GM04504 (cell line): ENCODE results near the gene ZNF445.
"Not testable (repeated sequence)": the region's sequence is repeated elsewhere in the genome, so short reads cannot be mapped to it uniquely, and the experiment has no call there.

Experiments
- DNase-seq: peaks from one replicate; pipeline ENCODE4 v3.0.0-alpha.2; 2012; ENCODE audit warnings: low read depth

ZNF445 gene

DNA sequence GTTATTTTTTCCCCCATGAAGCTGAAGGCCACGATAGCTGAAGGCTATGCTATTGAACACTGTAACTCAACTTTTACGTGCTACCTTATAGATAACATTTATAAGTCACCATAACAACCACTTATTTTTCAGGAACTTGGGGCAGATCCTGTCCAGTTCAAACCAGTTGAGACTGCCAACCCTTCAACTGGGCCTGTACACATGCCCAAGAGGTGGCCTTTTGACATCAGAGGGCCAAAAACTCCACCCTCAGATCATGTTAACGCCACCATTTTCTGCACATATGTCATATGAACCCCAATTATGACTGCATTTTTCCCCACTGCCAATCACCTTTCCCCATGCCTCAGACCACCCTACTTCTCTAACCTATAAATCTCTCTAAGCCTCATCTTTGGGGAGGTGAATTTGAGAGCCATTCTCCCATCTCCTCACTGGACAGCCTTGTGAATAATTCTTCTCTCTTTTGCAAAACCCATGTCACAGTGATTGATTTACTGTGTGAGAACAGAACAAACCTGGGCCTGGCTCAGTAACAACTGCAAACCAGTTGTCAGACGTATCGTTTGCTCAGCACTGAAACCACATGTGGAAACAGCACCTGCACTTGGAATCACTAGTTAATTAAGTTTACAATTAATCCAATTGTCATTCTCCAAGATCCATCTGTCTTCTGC lies 42.5 kb downstream of the ZNF445 start:
- no peak for DNase-seq

DNA sequence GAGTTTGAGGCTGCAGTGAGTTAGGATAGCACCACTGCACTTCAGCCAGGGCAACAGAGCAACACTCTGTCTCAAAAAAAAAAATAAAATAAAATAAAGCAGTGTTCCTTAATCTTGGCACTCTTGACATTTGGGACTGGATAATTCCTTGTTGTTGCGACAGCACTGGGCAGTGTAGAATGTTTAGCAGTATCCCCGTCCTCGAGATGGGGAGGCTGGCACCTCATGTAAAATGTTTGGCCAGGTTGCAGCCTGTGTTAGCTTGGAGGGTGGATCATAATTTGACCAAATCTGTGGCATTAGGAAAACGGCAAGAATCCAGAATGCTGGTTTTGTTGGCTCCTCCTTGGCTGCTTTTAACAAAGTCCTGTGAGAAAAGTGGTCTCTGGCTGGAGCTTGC lies 47.0 kb downstream of the ZNF445 start:
- no peak for DNase-seq

DNA sequence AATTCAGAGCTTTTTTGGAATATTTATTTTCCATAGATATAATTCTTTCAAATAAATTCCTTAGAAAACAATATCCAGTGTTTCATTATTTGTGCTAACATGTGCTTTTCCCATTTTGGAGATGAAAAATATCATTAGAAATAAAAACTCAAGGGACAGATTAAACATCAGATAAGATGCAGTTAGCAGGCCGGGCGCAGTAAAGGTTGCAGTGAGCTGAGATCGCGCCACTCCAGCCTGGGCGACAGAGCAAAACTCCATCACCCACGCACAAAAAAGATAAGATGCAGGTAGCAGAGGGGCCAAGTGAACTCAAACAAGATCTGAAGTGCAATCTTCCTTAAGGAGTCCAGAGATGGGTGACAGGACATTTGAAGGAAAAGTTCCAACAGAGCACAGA lies 48.0 kb downstream of the ZNF445 start:
- DNase-seq: no peak

DNA sequence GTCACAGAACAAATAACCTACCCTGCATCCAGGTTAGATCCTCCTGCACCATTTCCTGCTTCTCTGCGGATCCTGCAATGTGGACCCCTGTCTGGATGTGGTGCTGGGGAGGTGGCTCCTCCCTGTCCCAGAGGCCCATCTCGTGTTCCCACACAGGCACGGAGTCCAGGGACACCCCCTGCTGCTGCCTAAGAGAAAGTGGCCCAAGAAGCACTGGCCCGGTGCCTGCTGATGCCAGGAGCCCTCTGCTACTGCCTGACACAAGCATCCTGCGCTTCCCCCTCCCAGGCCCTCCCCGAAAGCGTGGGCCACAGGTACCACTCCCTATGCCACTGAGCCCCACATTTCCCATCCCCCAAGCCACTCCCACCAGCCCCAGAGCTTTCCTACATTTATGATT lies 48.6 kb downstream of the ZNF445 start:
- no peak for DNase-seq

DNA sequence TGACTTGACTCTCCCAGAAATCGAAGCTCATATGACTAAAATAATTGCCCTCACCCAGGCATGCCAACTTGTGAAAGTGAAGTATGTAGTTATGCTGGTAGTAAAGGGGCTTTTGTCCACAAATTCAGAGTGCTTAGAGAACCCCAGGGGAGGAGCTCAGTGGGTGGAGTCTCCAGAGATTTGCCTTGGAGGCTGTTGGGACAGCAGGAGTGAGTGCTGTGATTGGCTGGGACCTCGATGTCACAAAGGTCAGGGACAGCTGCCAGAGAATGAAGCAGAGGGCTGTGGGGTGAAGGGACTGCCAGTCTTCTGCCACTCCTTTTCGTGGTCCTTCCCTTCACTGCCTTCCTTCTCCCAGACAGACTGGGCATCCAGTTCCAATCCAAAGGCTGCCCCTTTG lies 49.8 kb downstream of the ZNF445 start:
- no peak for DNase-seq

DNA sequence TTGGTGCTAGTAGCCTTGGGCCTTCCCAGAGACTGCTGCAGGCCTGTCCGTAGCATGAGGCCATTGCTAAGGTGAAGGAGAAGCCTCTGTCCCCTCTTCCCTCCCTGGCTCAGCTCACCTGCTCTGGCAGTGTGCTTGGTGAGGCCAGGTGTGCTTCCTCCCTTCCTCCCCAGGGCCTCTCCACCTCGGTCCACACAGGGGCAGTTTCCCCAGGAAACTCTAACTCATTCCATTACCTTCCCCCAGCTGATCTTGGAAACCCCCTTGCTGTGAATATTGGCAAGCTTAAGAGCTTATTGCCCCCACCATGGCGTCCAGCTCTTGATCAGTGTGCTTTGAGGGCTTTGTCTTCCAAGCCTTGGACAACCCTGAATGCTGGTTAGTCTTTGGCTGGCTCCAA lies 52.7 kb downstream of the ZNF445 start:
- DNase-seq: no peak

DNA sequence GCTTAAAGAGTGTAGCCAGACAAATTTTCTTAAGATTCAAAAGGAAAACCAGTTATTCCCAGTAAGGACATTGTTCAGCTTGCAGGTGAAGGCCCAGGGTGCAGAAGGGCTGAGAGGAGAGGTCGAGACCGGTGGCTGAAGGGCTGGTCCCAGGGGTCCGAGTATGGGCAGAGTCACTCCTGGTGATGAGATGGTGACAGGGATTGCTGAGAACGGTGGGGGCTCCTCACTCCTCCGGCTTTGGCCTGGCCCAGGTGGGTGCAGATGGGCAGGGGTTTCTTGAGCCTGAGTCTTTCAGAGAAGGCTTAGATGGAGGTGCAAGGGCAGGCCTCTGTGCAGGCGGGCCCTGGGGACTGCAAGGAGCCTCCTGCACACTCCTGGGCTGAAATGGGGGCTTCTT lies 56.2 kb downstream of the ZNF445 start:
- no peak for DNase-seq

DNA sequence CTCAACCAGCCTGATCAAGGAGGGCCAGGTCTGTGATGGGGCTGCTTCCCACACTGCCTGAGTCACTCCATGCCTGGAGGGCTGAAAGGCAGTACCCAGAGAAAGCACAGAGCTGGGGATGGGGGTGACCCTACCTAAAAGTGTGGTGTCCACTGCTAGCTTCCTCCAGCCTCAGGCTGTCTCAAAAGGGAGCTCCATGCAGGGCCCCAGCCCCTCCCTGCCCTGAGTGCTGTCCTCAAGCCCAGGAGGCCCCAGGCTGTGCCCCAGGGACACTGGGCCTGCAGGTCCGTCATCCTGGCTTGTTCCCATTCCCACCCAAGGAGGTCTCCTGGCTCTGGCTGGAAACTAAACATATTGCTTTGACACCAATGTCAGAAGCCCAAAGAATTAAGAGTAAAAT lies 56.8 kb downstream of the ZNF445 start:
- no peak for DNase-seq

DNA sequence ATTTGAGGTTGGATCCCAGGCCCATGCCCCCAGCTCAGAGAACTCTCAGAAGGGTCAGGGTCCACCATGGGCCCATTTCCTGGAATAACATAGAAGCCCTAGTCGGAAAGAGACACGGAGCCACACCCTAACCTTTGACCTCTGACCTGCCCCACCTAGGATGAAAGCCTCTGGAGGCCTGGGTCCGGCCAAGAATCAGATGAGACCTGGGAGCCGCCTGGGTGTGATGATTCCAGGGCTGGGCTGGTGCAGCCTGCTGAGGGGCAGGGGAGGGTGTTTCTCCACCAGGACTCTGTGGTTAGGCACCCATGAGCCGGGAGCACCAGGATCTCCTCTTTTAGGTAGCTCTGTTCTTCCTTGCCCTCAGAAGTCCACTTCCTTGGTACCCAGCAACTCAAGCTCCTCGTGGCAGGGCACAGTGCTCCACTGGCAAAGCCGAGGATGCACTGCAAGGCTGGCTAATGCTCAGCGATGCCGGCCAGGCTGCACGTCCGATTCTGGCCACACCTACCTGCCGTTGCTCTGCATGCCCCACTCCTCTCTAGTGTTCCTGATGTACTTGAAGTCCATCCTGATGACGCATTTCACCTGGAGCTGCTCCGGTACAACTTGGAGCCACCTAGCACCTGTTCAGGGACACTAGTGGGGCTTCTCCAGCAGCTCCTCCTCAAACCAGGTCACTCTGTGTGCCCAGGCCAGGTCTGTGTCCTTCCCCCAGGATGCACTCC lies 57.4 kb downstream of the ZNF445 start:
- DNase-seq: no peak

DNA sequence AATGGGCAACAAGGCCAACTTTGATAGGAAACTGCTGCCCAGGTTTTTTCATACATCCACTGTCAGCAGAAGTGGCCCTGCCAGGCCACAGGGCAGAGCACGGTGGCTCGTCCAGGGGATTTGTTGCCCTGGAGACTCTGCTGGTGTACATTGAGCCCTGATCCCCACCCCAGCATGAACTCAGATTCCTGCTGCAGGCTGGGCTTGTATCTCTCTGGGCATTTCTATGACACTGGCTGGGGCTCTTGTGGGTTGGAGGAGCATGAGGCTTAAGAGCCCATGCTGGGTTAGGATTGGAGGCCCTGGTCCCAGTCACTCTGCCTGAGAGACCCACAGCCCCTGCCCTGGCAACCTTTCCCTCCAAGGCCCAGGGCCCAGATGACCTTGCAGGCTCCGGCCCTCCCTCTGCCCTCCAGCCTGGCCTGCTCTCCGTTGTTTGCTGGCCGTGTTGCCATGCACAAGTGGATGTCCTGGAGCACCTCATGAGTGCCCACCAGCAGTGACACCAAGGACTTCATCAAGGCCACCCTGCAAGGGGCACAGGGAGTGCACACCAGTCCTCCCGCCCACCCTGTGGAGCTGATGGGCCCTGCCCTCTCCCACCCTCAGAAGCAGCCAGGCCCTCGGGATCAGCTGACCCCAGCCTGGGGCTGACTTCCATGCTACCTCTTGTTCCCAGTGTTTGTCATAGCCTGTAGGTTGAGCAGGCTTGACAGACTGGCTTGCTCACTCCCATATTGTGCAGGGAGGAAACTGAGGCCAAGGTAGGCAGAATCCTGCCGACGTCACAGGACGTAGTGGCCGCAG lies 58.2 kb downstream of the ZNF445 start:
- DNase-seq: no peak

DNA sequence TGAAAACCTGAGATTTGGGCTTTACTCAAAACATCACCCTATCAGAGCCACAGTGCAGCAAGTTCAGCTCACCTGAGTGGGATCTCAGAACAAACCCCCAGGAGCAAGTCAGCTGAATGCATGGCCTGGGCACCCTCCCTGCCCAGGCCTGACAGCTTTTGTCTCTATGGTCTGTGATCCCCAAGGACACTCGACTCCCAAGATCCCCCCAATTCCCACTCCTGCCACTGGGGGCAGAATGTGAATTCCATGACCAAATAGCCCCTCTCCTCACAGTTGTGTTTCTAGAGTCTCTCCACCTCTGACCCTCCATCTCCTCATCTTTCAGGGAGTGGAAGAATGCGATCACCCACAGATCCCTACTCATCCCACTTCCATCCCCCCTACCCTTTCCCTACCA lies 58.9 kb downstream of the ZNF445 start:
- DNase-seq: no peak

DNA sequence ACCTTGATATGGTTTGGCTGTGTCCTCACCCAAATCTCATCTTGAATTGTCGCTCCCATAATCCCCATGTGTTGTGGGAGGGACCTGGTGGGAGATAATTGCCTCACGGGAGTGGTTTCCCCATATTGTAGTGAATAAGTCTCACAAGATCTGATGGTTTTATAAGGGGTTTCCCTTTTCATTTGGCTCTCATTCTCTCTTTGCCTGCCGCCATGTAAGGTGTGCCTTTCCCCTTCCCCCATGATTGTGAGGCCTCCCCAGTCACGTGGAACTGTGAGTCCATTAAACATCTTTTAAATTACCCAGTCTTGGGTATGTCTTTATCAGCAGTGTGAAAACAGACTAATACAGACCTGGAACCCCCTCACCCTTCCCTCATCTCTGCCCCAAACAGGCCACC lies 59.4 kb downstream of the ZNF445 start:
- DNase-seq: not testable (repeated sequence)

DNA sequence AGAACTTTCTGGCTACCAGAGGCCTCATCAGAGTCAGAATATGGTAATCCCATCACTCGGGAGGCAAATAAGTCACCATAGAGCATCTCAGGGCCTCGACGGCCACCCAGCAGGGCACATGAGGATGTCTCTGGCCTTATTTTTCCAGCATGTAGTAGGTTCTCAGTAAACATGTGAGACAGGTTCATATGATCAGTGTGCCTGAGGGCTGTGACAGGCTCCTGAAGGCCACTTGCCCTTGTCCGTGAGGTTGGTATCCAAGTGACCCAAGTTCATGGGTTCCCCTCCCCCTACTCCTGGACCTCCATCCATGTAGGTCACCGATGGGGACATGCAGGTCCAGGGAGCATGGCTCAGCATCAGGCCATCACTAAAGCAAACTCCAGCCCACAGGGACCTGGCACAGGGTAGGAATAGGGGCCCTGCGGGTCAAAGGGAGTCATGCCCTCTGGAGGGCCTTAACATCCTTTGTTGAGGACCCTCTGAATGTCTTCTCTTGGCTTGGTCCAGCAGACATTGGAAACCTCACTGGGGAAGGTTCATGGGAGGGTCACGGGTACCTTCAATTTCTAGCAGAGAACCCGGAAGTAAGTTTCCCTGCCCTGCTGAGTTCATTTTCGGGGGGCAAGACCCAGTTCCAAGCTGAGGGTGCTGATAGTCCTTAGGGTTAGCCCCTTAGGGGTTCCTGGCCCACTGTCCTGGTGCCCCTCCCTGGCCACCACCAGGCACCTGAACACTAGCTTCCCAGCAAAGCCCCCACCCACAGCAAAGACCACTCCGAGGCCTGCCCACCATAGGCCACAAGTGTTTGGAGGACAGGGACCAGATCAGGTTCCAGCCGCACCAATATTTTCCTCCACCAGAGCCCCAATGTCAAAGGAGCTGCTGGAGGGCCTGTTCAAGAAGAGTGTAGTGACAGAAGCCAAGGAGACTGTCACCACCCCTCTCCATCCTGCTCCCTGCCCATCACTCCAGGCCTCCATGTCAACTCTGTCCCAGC lies 61.1 kb downstream of the ZNF445 start:
- DNase-seq: no peak

DNA sequence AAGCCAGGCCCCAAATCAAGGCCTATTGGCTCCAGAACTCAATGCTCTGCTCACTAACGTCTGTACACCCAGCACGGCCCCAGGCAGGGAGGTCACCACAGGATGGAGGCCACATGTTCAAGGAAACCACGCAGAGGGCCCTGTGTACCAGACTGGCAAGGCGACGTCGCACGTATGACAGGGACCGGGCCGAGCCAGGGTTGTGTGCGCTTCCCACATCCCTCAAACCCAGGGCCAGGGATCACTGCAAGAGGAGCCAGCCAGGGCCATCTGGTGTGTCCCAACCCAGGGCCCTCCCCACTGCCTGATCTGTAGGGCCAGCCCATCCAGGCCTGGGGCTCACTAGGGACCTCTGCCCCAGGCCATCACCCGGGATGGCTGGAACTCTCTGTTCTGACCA lies 62.0 kb downstream of the ZNF445 start:
- no peak for DNase-seq

DNA sequence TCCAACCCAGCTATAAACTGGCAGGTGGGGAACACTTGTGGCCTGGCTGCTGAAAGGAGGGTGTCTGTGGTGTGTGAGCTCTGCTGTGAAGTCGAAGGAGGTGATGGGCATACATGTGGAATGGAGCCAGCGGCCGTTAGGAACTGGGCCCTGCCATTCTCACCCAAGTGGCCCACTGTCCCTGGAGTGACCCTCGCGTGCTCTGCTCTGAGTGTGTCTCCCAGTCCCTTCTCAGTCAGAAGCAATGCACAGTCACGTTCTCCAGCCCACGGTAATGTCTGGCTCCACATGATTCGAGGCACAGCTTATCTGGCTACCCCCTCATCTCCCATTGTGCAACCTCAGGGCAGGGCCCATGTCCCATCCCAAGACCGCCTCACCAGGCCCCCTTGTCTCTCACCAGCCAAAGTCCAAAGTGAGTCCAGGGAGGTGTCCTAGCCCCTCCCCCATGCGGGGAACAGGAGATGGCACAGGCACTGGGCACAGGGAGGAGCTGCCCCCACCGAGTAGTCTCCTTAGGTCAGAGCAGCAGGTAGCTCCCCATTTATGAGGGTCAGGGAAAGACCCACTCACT lies 62.9 kb downstream of the ZNF445 start:
- DNase-seq: no peak

DNA sequence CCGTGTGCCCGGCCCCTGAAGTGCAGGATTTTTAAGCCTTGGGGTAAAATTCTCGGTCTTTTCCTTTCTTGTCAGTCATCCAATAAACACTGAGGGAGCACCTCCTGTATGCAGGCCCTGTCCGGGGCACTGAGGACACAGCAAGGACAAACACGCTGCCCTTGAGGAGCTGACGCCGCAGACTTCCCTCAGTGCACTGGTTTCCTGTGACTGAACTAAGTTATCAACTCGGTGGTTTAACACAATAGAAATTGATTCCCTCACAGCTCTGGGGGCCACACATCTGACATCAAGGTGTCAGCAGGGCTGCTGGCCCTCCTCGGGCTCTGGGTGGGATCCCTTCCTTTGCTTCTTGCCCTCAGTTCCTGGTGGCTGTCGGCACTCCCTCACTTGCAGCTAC lies 65.1 kb downstream of the ZNF445 start:
- no peak for DNase-seq

DNA sequence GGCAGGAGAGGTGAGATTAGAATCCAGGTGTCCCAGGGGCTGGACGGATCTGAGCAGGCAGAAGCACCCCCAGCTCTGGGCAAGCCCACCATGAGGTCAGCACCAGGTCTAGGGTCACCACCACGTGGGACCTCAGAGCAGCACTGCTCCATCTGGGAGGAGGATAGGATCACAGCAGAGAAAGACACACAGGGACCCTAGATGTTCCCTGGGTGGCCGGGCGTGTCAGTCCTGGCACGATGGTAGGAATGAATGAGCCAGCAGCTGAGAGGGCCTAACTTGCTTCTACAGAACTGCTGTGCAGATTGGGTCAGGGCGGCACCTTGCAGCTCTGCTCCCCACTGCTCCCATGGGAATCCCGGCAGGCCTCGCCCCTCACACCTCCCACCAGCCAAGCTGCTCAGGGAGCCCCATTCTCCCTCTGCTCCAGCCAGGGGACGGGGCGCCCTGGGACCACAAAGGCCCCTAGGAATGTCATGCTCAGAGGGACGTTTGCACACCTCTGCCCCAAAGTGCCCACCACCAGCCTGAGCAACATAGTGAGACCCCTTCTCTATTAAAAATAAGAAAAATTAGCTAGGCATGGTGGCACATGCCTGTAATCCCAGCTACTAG lies 66.3 kb downstream of the ZNF445 start:
- DNase-seq: no peak

DNA sequence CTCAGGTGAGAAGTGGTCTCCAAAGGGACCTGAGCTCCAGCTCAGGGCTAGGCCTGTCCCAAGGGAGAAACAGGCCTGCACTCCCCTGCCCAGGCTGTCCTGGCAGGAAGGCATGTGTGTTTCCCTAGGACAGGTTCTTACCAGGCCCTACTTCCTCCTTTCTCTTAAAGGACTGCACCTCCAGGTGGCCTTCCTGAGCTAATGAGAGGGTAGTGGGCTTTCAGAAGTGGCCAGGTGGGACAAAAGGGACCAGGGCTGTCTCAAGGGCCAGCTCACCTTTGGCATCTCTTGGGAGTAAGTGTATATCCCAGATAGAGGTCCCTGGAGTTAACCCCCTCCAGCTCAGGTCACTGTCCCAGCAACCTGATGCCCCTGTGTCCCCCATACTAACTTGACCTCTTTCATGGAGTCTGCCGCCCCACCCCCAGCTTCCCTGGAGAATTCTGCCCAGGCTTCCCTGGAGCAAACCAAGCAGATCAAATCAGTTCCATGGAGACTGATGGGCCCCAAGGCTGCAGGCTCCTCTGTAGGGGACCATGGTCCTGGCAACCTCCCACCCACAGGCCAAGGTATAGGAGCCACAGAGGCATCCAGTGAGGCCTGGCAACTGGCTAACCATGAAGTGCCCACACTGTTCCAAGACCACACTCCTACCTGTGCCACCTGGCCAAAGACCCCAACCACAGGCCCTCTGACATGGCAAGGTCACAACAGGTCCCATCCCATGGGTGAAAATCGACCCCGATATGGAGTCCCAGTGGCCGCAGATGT lies 67.6 kb downstream of the ZNF445 start:
- DNase-seq: no peak

DNA sequence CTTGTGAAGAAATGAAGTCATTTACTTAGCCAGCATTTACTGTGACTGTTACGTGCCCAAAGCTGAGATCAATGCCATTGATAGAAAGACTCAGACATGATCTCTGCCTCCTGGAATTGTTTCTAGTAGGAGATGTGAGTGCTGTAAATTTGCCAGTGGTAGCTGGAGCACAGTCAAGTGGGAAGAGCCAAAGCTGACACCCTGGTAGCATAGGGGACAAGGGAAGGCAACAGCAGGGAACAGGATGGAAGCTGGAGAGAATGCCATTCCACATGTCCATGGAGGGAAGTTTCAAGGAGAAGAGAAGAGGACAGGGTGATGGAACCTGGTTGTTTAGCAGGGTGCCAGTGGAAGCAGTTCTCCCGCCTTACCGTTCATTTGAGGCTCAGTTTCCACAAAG lies 74.9 kb downstream of the ZNF445 start:
- DNase-seq: no peak

DNA sequence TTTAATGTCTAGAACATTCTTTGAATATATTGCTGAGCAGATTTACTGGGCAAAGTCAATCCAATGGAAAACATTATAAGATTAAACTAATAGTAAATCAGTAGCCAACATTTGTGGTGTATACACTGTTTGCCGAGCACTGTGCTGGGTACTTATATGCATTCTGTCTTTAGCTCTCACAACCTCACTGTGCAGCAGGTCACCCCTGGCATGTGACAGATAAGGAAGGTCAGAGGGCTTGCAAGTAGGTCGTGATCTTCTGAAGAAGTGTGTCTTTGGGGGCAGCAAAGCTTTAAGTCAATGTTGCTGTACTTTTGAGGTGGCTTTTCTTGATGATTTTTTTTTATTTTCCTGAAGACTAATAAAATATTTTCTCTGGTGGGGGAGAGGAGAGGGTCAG lies 76.7 kb downstream of the ZNF445 start:
- no peak for DNase-seq
